Hematopoietic multipotent progenitor cell (in vitro differentiated cells): ENCODE results near the gene CTNNBL1. TPM values are rescaled to one million over a fixed set of nuclear protein-coding genes. Genes with fewer than 3 reads are reported as not detected.

Source experiments
- DNase-seq, 3 donors: peaks; one replicate each; pipeline ENCODE4 v3.0.0-alpha.2; 2011 to 2015; ENCODE audit warnings: low read depth in 2 of 3, low spot score in 2 of 3
- total RNA-seq: library from RNA; depleted of rRNA; stranded (reverse); fragments of >200 nt; gene quantifications from one replicate; pipeline ENCODE4 v1.2.3, GENCODE V29; 2012

Gene CTNNBL1
- total RNA-seq, 1 donor = 51.2 TPM

GRCh38 chr20:37911261-37911660, 217.4 kb downstream of the CTNNBL1 start:
- no peak for DNase-seq

- DNase-seq = no peak
Measured at GRCh38 chr20:37911838-37912281, 218.0 kb downstream of the CTNNBL1 start.

- DNase-seq = no peak
Measured at GRCh38 chr20:37912874-37913273, 219.0 kb downstream of the CTNNBL1 start.

GRCh38 chr20:37913567-37914366, 219.9 kb downstream of the CTNNBL1 start:
- no peak for DNase-seq

- DNase-seq = no peak
Measured at GRCh38 chr20:37914367-37914671, 220.5 kb downstream of the CTNNBL1 start.

- DNase-seq = peak in 2 of 3 donors; percentile 23 to 39
Measured at GRCh38 chr20:37914672-37915433, 221.0 kb downstream of the CTNNBL1 start.

- no peak for DNase-seq
Measured at GRCh38 chr20:37915434-37915787, 221.6 kb downstream of the CTNNBL1 start.

- DNase-seq = no peak
Measured at GRCh38 chr20:37915800-37916570, 222.2 kb downstream of the CTNNBL1 start.

GRCh38 chr20:37917461-37917860, 223.6 kb downstream of the CTNNBL1 start:
- DNase-seq = peak in 1 of 3 donors; percentile 37

- no peak for DNase-seq
Measured at GRCh38 chr20:37918035-37918434, 224.2 kb downstream of the CTNNBL1 start.

GRCh38 chr20:37919389-37920040, 225.7 kb downstream of the CTNNBL1 start:
- no peak for DNase-seq

- DNase-seq = peak in 1 of 3 donors; percentile 45
Measured at GRCh38 chr20:37920270-37920669, 226.4 kb downstream of the CTNNBL1 start.

- no peak for DNase-seq
Measured at GRCh38 chr20:37920679-37921322, 227.0 kb downstream of the CTNNBL1 start.

- DNase-seq = no peak
Measured at GRCh38 chr20:37921341-37921929, 227.6 kb downstream of the CTNNBL1 start.

Other genes with a start within 250 kb of the CTNNBL1 start
- gene NNAT, start 172.8 kb upstream of the CTNNBL1 start, total RNA-seq = 2.2 TPM
- 31.0 TPM for gene BLCAP, start 166.2 kb upstream of the CTNNBL1 start, total RNA-seq
- gene VSTM2L, start 209.1 kb downstream of the CTNNBL1 start, total RNA-seq = not detected